Sigmoid colon (tissue), 7 donors: ENCODE measurements around the gene KIF1A. TPM values are rescaled to one million over a fixed set of nuclear protein-coding genes. Genes with fewer than 3 reads are reported as not detected.
A peak's percentile ranks its signal among the peaks of the same experiment; 100 is the strongest.

Experiments
- DNase-seq: peaks from one replicate; pipeline ENCODE4 v3.0.0-alpha.2; 2019
- H3K27ac ChIP-seq, 4 donors: fragments of 200-600 bp; sonication (generic); one replicate each; pipeline ENCODE4 v1.5.1; 2016 to 2019; ENCODE audit warnings: mild to moderate bottlenecking in 1 of 4
- H3K27me3 ChIP-seq, 3 donors: fragments of 200-600 bp; sonication (generic); one replicate each; pipeline ENCODE4 v1.5.1; 2019; ENCODE audit warnings: mild to moderate bottlenecking in 1 of 3
- H3K36me3 ChIP-seq, 4 donors: fragments of 200-600 bp; sonication (generic); one replicate each; pipeline ENCODE4 v1.5.1; 2016 to 2019
- H3K4me1 ChIP-seq, 4 donors: fragments of 200-600 bp; sonication (generic); one replicate each; pipeline ENCODE4 v1.5.1; 2017 to 2019
- H3K4me3 ChIP-seq, 4 donors: fragments of 200-600 bp; sonication (generic); one replicate each; pipeline ENCODE4 v1.5.1; 2017 to 2019; ENCODE audit warnings: mild to moderate bottlenecking in 2 of 4, moderate library complexity in 1 of 4
- H3K9me3 ChIP-seq, 4 donors: fragments of 200-600 bp in 3 of 4; sonication (generic) in 3 of 4; one replicate each; pipeline versions ENCODE4 v1.5.1 to v1.6.1; 2013 to 2019
- CTCF ChIP-seq, 4 experiments: fragments of 450-650 bp in 3 of 4; fragments of 200-600 bp in 1 of 4; IDR thresholded peaks; one replicate each; pipeline ENCODE4 v1.5.1; 2016 to 2019; ENCODE audit warnings: antibody characterized with exemption in 4 of 4, mild to moderate bottlenecking in 3 of 4, moderate library complexity in 2 of 4
- EP300 ChIP-seq, 4 donors: sonication (generic); formaldehyde crosslinking; IDR thresholded peaks; one replicate each; pipeline ENCODE4 v1.6.1; 2017; ENCODE audit warnings: antibody characterized with exemption in 4 of 4
- POLR2A ChIP-seq, 2 donors: fragments of 450-650 bp; IDR thresholded peaks; one replicate each; pipeline ENCODE4 v1.6.1; 2016; ENCODE audit warnings: antibody characterized with exemption in 2 of 2, mild to moderate bottlenecking in 2 of 2, moderate library complexity in 2 of 2
- POLR2AphosphoS5 ChIP-seq, 4 donors: sonication (generic); formaldehyde crosslinking; IDR thresholded peaks; one replicate each; pipeline ENCODE4 v1.6.1; 2017; ENCODE audit warnings: antibody characterized with exemption in 4 of 4
- WGBS, 2 donors: extraction: QIAGEN DNeasy Blood & Tissue Kit; methylation state at CpG; one replicate each; pipeline ENCODE4 v1.1.7; 2013; 5-methylcytosine and 5-hydroxymethylcytosine counted together
- intact Hi-C: fragments of 100-400 bp; cut with DNase I; formaldehyde crosslinking; loops from one replicate; pipeline ENCODE4 v1.15.1; 2023
- polyA plus RNA-seq, 3 donors: library from polyadenylated mRNA; stranded (reverse); fragments of 200-250 nt; gene quantifications; one replicate each; pipeline ENCODE4 v1.2.3, GENCODE V29; 2013
- total RNA-seq, 4 donors: library from RNA; depleted of rRNA; stranded (reverse); fragments of >200 nt; gene quantifications; one replicate each; pipeline ENCODE4 v1.1.0, GENCODE V29; 2016
- donor health status: healthy with polysubstance abuse.
- donor health status: Bipolar disorder and iron deficiency.
- donor health status: healthy.

The KIF1A gene
- total and polyA plus RNA-seq, 7 donors = under 0.01 to 9.7 (median 4.4) TPM

DNA sequence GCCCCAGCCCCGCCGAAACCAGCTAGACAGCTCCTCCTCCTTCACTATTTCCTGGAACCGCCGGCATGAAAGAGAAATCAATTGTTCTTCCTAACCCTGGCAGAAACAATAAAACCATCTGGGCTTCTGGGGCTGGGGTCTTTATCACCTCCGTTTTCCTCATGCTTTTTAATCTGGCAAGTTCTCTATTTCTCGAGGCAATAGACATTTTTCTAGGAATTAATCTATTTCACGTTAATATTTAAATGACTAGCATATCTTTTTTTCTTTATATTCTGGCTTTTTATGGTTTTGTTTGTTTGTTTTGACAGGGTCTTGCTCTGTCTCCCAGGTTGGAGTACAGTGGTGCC is 1.4 kb upstream of the KIF1A start:
- no peak overlapping the region for H3K4me3 ChIP-seq
- H3K4me1 ChIP-seq = peaks cover 0 to 26% (median 23%) of the 10 kb centered on the region in 4 donors
- H3K9me3 ChIP-seq = no peaks in the 10 kb centered on the region
- H3K27ac ChIP-seq = no peak overlapping the region
- H3K27me3 ChIP-seq = peaks cover 34 to 93% (median 74%) of the 10 kb centered on the region in 3 donors
- H3K36me3 ChIP-seq = no peaks in the 10 kb centered on the region
- TF ChIP-seq CTCF (IDR thresholded peaks at IDR 0.05) (no peak), POLR2A (IDR thresholded peaks at IDR 0.05) (no peak), EP300 (IDR thresholded peaks at IDR 0.05) (no peak), POLR2AphosphoS5 (IDR thresholded peaks at IDR 0.05) (no peak)
- 5 to 14% methylated on average over 7 of the region's 7 CpGs for WGBS, 2 donors
- DNase-seq = no peak
- intact Hi-C loops = no loop called here

DNA sequence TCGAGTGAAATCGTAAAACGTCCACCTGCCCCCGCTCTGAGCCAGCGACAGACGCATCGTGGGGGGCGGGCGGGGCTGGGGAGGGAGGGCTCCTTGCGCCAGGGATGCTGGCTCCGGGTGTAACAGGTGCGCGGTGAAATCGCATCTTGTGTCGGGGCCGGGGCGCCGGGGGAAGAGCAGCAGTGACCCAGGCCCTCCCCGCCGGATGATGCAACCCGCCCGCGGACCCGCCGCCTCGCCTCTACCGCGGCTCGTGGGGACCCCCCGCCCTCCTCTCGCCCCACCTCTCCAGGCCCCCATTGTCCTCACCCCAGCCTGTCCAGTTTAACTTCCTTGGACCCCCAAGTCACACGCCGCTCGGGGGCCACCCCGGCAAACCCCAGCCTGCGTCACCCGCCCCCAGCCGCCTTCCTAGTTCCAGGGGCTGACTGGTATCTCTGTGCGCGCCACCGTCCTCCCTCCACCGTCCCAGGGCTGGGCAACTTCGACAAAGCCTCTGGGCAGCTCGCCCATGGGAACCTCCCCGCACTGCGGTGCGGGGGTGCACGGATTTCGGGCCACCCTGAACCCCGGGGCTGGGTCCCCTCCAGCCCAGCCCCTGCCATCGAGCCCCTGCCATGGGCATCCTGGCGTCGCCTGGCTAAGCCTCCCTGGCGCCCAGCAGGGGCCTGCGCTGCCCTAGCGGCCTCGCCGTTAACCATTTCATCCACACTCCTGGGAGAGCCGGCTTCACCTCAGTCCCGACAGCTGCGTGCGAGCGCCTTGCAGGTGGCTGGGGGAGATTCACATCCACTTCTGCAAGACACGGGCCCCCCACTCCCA is 799 bp upstream of the KIF1A start:
- DNase-seq = no peak
- Histone ChIP-seq H3K4me1 (peaks cover 0 to 26% (median 23%) of the 10 kb centered on the region in 4 donors), H3K36me3 (no peaks in the 10 kb centered on the region), H3K27me3 (peaks cover 34 to 89% (median 74%) of the 10 kb centered on the region in 3 donors), H3K9me3 (no peaks in the 10 kb centered on the region), H3K4me3 (peak overlapping the region in 3 of 4 donors; percentile 23 to 40 (median 38)), H3K27ac (no peak overlapping the region)
- intact Hi-C loops = no loop called here
- 2 to 4% methylated on average over 64 of the region's 64 CpGs for WGBS, 2 donors
- no peak for TF ChIP-seq EP300 (IDR thresholded peaks at IDR 0.05)
- no peak for TF ChIP-seq CTCF (IDR thresholded peaks at IDR 0.05)
- no peak for TF ChIP-seq POLR2A (IDR thresholded peaks at IDR 0.05)
- no peak for TF ChIP-seq POLR2AphosphoS5 (IDR thresholded peaks at IDR 0.05)

DNA sequence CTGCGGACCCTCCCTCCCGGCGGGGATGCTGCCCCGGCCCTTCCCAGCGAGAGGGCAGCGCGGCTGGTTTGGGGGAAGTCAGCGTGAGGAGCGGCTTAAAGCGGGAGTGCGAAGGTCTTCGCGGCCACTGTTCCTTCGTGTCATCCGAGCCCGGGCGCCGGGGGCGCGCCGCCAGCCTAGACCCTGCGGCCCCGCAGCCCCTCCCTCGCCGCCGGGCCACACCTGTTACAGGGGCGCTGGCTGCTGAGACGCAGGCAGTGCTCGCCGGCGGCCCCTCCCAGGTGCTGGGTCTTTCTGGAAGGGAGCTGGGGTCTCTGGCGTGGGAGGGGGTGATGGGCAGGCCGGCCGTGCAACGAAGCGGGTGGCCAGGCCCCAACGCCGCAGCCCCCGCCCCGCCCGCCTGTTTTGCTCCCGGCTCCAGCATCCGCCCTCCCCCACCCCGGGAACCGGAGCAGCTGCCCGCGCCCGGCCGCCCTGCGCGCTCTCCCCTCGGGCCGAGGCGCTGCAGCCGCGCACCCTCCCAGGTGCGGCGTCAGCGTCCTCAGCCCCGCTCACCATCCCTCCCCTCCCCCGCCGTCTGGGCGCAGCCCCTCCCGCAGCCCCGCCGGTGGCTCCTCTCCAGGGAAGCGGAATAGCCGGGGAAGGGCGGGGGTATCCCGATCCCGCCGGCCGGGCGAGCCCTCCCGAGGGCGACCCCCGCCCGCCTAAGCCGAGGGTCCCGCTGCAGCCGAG is 727 bp downstream of the KIF1A start:
- Histone ChIP-seq H3K36me3 (no peaks in the 10 kb centered on the region), H3K4me3 (peak overlapping the region in 3 of 4 donors; percentile 23 to 40 (median 38)), H3K27ac (no peak overlapping the region), H3K4me1 (peaks cover 0 to 26% (median 23%) of the 10 kb centered on the region in 4 donors), H3K9me3 (peaks cover 0 to under 1% (median 0%) of the 10 kb centered on the region in 4 donors), H3K27me3 (peaks cover 34 to 77% (median 65%) of the 10 kb centered on the region in 3 donors)
- DNase-seq = no peak
- intact Hi-C loops = no loop called here
- WGBS, 2 donors = 1 to 2% methylated on average over 81 of the region's 81 CpGs
- no peak for TF ChIP-seq POLR2A (IDR thresholded peaks at IDR 0.05)
- TF ChIP-seq CTCF (IDR thresholded peaks at IDR 0.05) = no peak
- no peak for TF ChIP-seq EP300 (IDR thresholded peaks at IDR 0.05)
- no peak for TF ChIP-seq POLR2AphosphoS5 (IDR thresholded peaks at IDR 0.05)

DNA sequence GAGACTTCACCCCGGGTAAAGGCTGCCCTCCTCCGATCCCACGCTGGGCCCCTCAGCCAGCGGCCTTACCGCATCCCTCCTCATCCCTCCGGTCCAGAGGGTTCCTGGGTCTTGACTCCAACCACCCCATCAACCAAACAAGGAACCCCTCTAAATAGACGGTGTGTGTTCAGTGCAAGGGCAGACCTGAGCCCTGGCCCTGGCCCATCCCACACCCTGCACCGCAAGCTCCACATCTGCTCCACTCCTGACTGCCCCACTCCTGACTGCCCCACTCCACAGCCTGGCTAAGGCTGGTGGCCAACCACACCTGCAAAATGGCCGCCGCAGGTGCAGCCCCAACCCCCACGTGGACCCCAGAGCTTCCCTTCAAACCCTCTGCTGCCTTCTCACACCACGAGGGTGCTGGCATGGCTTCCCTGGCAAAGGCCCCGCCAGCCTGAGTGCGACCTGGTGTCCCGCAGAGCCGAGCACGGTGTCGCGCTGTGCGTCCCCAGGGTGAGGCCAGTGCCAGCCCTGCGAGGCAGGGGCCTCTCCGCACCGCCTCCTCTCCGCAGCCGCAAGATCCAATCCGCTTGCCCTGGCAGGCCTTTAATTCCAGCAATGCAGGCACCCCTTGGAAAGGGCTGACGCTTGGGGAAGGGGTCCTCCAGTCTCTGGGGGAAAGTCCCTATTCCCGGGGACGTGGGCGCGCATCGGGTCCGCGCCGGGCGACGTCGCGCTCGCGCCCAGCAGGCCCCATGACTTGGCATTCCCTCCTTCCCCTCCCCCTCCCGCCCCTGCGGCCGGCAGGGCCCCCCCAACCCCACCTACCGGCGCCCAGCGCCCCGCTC is 1.5 kb downstream of the KIF1A start:
- TF ChIP-seq POLR2A (IDR thresholded peaks at IDR 0.05) (no peak), CTCF (IDR thresholded peaks at IDR 0.05) (no peak)
- Histone ChIP-seq H3K27ac (no peak overlapping the region), H3K4me3 (peak overlapping the region in 3 of 4 donors; percentile 23 to 40 (median 38)), H3K27me3 (peaks cover 32 to 69% (median 57%) of the 10 kb centered on the region in 3 donors), H3K36me3 (no peaks in the 10 kb centered on the region), H3K9me3 (peaks cover 0 to 3% (median 0%) of the 10 kb centered on the region in 4 donors), H3K4me1 (peaks cover 0 to 26% (median 23%) of the 10 kb centered on the region in 4 donors)
- intact Hi-C loops = no loop called here
- WGBS, 2 donors = 21 to 22% methylated on average over 48 of the region's 48 CpGs
- DNase-seq = no peak
